ENCODE data around the gene NLRC3.

Gene NLRC3

GRCh38 chr16:3578610-3579551 lies 1.7 kb upstream of the NLRC3 start:
- DNase-seq: peak; percentile 71

- peak; percentile 46 for DNase-seq
Measured at GRCh38 chr16:3578121-3578520, 918 bp upstream of the NLRC3 start.

DNA sequence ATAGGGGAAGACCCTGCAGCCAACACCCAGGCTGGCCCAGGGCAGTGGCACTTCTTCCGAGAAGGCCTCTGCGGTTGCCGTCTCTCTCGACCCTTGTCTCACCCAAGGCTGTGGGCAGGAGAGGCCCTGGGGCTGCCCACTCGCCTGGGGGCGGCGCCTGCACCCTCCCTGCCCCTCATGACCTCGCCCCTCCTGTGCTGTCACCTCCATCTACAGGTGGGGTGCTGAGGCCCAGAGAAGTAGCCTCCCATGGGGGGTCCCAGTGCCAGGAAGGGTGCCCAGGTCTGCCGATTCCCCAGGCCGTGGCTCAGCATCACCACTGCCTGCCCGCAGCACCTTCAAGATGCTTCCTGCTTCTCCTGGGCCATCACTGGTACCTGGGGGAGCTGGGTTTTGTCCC lies 992 bp downstream of the NLRC3 start:
- peak; percentile 22 for DNase-seq

GRCh38 chr16:3575491-3575890 lies 1.7 kb downstream of the NLRC3 start:
- no peak for DNase-seq

DNA sequence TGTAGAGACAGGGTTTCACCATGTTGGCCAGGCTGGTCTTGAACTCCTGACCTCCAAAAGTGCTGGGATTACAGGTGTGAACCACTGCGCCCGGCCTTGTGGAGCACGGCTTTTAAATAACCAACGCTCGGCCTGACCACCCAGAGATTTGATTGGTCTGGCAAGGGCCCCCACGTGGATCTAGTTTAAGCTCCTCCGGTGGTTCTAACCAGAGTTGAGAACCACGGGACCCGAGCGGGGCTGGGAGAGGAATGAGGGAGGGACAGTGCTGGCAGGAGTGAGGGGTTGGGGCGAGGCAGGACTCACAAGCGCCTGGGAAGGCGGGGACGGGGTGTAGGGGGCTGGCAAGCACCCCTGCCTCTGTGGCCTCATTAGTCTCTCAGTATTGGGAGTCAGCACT lies 3.0 kb downstream of the NLRC3 start:
- no peak for DNase-seq

DNA sequence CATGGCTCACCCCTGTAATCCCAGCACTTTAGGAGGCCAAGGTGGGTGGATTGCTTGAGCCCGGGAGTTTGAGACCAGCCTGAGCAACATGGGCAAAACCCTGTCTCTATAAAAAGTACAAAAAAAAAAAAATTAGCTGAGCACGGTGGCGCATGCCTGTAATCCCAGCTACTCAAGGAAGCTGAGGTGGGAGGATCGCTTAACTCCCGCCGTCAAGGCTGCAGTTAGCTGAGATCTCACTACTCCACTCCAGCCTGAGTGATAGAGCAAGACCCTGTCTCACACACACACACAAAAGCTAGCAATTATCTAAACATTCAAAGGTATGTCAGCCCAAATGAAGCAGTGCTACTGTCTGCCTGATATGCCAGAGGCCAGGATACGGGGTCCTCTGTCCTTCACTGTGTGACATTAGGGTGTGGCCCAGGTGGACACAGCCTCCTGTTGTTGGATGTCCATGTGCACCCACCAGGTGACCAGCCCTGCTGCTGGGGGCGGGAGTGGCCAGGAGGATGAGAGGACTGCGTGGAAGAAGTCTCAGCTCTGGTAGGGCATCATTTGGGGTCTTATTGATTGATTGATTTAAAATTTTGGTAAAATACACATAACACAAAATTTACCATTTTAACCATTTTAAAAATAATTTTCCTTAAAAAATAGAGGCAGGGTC lies 3.9 kb downstream of the NLRC3 start:
- DNase-seq: no peak

DNA sequence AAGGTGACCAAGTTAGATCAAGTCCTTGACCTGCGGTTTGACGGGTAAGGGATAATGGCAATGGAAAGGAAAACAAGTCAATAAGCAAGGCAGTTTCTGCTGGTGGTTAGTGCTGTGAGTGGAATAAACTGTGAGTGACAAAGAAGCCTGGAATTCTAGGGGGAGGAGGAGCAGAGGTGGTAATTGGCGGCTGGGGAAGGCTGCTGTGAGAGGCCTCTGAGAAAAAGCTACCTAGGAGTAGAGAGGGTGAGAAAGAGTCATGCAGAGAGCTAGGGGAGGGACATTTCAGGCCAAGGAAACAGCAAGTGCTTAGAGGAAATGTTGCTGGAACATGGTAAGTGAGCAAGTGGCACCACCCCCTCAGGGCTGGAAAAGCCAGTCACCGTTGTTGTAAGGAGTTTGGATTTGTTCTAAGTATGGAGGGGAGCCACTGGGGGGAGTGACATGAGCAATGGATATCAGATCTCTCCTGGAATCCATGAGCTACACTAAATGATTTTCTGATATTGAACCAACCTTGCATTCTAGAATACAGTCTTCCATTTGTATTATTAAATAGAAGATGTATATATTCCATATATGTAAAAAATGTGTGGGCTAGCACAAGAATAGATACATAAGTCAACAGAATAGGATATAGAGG lies 6.7 kb downstream of the NLRC3 start:
- DNase-seq: no peak

DNA sequence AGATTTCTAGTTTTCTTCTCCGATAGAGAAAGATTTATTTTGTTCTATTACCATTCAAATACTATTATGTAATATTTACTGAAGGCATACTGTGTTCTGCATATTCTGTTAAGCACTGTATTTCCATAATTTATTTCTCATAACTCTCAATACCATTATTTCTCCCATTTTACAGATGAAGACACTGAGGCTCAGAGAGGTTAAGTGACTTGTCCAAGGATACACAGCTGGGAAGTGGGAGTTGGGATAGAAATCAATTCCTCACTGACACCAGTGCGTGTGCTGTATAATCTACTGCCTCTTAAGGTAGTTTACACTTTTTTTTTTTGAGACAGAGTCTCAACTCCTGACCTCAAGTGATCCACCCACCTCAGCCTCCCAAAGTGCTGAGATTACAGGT lies 7.4 kb downstream of the NLRC3 start:
- DNase-seq: no peak

DNA sequence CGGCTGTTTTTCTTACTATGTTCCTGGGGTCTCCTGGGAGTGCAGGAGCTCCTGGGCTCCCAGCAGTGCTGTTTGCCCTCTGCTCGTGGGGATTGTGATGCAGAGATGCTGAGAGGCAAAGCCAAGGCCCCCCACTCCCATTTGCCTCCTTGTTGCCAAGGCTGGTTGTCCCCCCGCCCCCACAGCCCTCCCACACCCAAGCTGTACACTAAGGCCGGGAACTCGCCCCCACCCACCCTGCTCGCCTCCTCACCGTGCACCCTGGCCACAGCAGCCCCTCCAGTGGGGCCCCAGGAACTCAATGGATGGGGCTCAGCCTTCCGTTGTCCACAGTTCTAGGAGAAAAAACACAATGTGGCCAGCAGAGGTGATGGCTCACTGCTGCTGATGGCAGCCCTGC lies 10.2 kb downstream of the NLRC3 start:
- no peak for DNase-seq

DNA sequence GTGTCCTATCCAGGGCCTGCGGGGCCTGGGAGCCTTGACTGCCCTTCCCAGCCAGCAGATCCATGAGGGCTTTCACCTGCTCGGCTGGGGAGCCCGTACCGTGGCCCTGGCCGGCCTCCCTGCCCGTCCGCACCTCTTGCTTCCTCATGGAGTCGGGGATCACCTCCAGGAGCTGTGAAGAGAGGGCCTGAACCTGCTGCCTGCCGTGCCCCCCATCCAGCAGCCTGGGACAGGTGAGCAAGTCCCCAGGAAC lies 12.4 kb downstream of the NLRC3 start:
- DNase-seq: no peak

DNA sequence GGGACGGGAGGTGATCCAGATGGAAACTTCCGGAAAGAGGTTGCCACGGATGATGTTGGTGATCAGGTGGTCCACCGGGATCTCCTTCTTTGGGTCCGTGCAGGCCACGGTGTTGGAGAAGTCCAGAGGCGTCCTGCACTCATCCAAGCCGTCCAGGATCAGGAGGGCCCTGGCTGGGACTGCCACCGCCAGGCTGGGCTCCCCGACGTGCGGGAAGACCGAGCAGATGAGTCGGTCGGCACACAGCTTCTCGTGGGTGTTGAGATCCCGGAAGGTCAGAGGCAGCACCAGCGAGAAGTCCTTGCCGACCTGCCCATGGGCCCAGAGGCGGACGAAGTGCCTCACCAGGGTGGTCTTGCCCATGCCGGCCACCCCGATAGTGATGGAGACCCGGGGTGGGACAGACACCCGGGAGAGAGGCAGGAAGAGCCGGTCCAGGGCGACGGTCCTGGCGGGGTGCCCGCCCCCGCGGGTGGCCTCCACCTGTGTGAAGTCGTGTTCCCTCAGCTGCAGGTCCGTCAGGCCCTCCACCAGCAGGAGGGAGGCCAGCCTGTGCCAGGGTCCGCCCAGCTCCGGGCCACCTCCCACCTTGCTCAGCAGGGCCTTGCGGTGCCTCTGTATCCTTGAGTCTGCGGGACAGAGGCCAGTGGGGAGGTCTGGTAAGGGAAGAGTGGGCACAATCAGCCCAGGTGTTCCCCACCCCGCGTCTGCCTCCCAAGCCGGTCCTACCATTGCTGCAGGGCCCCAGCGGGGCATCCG lies 12.9 kb downstream of the NLRC3 start:
- DNase-seq: no peak

DNA sequence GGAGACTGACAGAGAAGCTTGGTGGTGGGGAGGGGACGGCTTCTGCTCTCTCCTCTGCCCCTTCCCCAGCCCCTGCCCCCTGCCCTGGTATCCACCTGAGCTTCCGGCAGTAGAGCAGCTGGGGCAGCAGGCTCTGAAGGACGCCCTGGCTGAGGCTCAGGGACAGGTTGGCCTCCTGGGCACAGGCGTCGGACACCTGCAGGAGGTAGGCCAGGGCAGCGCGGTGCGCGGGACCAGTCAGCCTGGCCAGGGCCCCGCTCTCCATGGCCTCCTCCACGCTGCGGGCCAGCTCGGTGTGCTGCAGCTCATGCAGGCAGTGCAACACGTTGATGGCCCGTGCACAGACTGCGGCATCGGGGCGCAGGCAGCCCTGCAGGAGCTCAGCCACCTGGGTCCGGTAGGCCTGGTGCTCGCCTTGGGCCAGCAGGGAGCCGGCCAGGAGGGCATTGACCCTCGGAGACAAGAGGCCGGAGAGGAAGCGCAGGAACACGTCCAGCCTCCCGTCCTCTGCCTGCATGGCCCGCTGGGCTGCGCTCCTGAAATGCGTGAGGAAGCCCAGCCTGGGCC lies 14.2 kb downstream of the NLRC3 start:
- no peak for DNase-seq

GRCh38 chr16:3561626-3562025 lies 15.6 kb downstream of the NLRC3 start:
- DNase-seq: no peak

DNA sequence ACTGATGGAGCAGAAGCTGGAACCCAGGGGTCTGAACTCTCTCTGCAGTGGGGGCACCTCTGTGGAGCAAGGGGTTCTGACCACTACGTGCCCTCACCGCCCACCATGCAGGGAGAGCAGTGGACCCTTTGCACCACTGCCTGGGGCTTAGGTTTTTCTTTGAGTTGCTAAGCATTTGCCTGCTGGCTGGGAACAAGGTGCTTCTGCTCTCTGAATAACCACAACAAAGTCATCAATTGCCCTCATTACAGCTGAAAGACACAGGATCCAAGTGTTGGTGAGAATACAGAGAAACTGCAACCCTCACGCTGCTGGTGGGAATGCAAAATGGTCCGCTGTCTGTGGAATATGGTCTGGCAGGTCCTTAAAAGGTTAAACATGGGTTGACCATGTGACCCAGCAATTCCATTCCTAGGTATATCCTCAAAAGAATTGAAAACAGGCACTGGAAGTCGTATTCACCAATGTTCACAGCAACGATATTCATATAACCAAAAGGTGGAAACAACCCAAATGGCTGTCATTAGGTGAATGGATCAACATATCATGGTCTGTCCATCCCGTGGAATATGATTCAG lies 22.8 kb downstream of the NLRC3 start:
- DNase-seq: no peak

- DNase-seq: no peak
Measured at GRCh38 chr16:3553138-3553923, 23.9 kb downstream of the NLRC3 start.

DNA sequence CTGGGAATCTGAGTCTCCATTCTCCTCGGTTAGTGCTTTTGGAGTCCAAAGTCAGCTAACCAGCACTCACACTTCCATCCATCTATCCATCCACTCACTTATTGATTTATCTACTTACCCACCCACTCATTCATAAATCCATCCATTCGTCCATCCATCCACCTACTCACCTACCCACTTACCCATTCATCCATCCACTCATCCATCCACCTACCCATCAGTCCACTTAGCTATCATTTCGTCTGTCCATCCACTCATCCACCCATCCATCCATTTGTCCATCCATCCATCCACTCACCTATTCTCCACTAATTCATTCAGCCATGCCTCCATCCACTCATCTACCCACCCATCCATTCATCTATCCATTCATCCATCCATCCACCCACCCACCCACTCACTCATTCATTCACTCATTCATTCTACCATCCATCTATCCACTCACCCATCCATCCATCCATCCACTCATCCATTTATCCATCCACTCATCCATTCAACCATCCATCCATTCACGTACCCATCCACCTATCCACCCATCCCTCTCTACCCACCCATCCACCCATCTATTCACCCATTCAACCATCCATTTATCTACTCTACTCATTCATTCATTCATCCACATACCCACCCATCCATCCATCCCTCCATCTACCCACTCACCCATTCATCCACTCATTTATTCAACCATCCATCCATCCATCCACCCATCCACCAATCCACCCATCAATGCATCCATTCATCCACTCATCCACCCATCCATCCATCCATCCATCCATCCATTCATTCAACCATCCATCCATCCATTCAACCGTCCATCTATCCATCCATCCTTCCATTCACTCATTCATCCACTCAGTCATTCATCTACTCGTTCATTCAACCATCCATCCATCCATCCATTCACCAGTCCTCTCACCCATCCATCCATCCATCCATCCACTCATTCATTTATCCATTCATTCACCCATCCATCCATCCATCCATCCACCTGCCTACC lies 26.1 kb downstream of the NLRC3 start:
- DNase-seq: no peak

DNA sequence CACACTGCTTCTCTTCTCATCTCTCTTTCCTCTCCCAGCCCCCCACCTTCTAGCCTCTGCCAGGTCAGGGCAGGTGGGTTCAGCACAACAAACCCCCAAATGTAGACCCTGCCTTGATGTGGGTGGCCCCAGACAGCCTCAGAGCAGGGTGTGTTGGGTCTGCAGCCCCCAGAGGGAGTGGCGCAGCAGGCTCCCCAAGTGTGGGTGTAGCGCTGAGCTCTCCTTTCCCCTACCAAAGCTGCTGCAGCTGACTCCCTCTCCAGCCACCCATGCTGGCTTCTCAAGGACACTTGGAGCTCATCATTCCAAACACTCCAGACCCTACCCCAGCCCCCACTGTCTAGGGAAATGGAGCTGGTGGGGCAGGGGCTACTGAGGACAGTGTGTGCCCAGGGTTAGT lies 27.3 kb downstream of the NLRC3 start:
- no peak for DNase-seq

- no peak for DNase-seq
Measured at GRCh38 chr16:3548859-3549258, 28.3 kb downstream of the NLRC3 start.

- DNase-seq: no peak
Measured at GRCh38 chr16:3548445-3548844, 28.8 kb downstream of the NLRC3 start.

DNA sequence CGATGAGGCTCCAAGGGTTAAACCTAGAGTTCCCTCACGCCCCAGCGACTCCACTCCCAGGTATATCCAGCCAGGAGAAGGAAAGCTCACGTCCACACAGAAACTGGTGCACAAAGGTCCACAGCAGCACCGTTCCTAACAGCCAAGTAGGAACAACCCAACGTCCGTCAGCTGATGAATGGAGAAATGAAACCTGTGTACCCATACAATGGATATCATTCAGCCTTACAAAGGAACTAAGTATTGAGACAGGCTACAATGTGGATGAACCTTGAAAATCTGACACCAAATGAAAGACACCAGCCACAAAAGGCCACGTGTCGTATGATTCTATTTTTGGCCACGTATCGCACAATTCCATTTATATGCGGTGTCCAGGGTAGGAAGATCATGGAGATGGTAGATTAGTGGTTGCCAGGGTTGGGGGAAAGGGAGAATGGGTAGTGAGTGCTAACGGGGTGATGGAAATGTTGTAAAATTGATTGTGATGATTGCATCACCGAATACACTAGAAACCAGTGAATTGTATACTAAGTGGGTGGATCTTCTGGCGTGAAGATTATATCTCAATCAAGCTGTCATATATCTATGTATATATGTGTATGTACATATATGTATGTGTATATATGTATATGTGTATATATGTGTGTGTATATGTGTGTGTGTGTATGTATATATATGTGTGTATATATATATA lies 30.1 kb downstream of the NLRC3 start:
- no peak for DNase-seq

All from NK-92 treated with Interleukin-12 subunit alpha and Interleukin-12 subunit beta, amount 100 ng/mL, for 24 hours (cell line).